ENCODE data around the gene SLC24A4. TPM values are rescaled to one million over a fixed set of nuclear protein-coding genes. Genes with fewer than 3 reads are reported as not detected.

Gene SLC24A4
- total RNA-seq, 1 donor from 2014 or later = not detected

DNA sequence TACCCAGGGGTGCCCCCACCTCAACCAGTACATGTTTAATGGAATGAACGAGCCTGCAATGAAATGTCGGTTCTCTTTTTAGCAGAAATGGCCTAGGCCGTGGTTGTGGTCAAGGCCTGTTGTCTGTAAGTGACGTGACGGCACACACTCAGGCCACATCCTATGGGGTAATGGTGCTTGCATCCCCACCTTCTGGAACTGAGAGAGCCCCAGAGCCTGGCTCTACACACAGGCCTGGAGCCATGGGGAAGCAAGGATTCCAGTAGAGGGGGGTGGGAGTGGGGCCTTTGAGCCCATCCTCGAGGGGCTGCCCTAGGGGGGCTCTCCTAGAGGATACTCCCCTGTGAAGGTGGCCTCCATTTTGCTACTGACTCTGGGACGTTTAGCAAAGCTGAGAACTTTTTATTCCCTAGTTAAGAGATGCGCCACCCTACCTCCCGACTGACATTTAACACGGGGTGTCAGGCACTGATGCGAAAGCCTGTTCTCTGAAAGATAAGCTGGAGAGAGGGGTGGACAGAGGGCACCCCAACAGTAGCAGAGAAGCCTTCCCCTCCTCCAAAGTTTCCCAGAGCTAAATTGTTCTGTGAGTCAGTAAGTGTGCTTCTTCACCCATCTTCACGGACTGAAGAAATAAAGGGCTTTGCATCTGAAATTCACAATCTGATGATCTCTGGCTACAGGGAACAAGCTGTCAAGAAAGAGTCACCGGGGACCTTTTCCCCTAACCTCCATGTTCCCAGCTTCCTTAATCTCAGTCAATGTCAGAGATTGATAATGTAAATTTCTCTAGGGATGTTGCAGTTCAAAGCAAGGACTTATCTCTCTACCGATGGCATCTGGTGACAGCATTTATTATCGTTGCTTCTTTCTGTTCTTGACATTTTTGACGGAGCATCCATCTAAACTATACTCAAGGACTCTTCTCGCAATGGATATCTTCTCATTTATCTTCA, 197.4 kb downstream of the SLC24A4 start:
- H3K27me3 ChIP-seq (ENCODE audit: control insufficient read depth, insufficient read depth, low read length) = no peaks in the 10 kb centered on the region
- DNase-seq (ENCODE audit: low read depth) = no peak
- TF ChIP-seq, protein P1, sequence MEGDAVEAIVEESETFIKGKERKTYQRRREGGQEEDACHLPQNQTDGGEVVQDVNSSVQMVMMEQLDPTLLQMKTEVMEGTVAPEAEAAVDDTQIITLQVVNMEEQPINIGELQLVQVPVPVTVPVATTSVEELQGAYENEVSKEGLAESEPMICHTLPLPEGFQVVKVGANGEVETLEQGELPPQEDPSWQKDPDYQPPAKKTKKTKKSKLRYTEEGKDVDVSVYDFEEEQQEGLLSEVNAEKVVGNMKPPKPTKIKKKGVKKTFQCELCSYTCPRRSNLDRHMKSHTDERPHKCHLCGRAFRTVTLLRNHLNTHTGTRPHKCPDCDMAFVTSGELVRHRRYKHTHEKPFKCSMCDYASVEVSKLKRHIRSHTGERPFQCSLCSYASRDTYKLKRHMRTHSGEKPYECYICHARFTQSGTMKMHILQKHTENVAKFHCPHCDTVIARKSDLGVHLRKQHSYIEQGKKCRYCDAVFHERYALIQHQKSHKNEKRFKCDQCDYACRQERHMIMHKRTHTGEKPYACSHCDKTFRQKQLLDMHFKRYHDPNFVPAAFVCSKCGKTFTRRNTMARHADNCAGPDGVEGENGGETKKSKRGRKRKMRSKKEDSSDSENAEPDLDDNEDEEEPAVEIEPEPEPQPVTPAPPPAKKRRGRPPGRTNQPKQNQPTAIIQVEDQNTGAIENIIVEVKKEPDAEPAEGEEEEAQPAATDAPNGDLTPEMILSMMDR (IDR thresholded peaks at IDR 0.05; ENCODE audit: insufficient read depth, low read length, severe bottlenecking) = no peak
- no peak overlapping the region for H3K4me3 ChIP-seq (ENCODE audit: low read depth, low read length)
- no peaks in the 10 kb centered on the region for H3K36me3 ChIP-seq (ENCODE audit: control insufficient read depth, insufficient read depth, low read length)
- FAIRE-seq = no peak

DNA sequence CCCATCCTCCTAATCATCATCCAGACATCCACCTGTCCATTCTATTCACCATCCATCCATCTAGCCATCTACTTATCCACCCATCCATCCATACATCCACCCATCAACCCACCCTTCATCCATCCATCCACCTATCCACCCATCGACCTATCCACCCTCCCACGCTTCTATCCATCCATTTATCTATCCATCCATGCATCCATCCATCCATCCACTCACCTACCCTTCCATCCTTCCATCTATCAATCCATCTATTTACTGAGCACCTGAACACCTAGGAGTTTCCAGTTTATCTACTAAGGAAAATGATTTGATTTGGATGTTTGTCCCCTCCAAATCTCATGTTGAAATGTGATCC, 198.1 kb downstream of the SLC24A4 start:
- FAIRE-seq = no peak
- H3K4me3 ChIP-seq (ENCODE audit: low read depth, low read length) = no peak overlapping the region
- TF ChIP-seq, protein P1 (IDR thresholded peaks at IDR 0.05; ENCODE audit: insufficient read depth, low read length, severe bottlenecking) = no peak

DNA sequence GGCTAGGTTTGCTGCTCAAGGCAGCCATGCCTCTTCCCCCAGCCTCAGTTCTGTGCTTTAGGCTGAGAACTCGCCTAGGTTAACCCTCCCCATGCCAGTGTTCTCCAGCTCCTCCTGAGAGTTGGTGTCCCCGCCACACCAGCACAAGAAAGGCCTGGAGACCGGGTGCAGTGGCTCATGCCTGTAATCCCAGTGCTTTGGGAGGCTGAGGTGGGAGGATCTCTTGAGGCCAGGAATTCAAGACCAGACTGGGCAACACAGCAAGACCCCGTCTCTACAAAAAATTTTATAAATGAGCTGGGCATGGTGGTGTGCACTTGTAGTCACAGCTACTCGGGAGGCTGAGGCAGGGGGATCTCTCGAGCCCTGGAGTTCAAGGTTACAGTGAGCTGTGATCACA, 200.8 kb downstream of the SLC24A4 start:
- Histone ChIP-seq H3K4me3 (ENCODE audit: low read depth, low read length) (no peak overlapping the region), H3K36me3 (ENCODE audit: control insufficient read depth, insufficient read depth, low read length) (no peaks in the 10 kb centered on the region), H3K27me3 (ENCODE audit: control insufficient read depth, insufficient read depth, low read length) (no peaks in the 10 kb centered on the region)
- TF ChIP-seq, protein P1 (IDR thresholded peaks at IDR 0.05; ENCODE audit: insufficient read depth, low read length, severe bottlenecking) = no peak
- FAIRE-seq = no peak
- no peak for DNase-seq (ENCODE audit: low read depth)

More for the DNA sequence above, 198.1 kb downstream of the SLC24A4 start:
- Histone ChIP-seq H3K27me3 (ENCODE audit: control insufficient read depth, insufficient read depth, low read length) (no peaks in the 10 kb centered on the region), H3K36me3 (ENCODE audit: control insufficient read depth, insufficient read depth, low read length) (no peaks in the 10 kb centered on the region)
- DNase-seq (ENCODE audit: low read depth) = no peak

DNA sequence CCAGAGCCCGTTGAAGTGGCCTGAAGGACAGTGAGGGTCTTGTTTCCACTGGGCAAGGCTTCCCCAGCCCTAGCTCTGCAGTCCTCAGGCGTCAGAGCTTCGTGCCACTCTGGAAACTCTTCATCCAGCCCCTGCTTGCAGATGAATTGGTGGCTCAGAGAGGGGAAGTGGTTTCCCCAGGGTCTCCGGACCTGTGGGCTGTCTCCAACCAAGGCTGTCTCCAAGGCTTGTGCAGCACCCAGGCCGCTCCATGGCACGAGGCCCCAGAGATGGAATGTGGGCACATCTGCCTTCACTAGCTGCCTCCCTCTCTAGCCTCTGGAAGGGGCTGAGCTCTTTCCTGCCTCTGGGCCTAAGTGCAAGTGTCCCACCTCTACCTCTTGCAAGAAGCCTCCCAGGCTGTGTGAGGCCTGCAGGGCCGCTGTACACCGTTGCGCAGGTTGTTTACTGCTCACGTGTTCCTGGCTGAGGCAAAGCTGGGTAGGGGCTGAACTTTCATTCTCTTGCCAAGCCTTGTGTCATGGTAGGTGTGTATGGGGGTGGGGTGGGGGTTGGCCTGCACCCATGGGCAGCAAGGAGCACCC, 201.7 kb downstream of the SLC24A4 start:
- no peaks in the 10 kb centered on the region for H3K36me3 ChIP-seq (ENCODE audit: control insufficient read depth, insufficient read depth, low read length)
- FAIRE-seq (no peak), DNase-seq (ENCODE audit: low read depth) (no peak)
- H3K27me3 ChIP-seq (ENCODE audit: control insufficient read depth, insufficient read depth, low read length) = no peaks in the 10 kb centered on the region
- TF ChIP-seq, protein P1 (IDR thresholded peaks at IDR 0.05; ENCODE audit: insufficient read depth, low read length, severe bottlenecking) = no peak
- no peak overlapping the region for H3K4me3 ChIP-seq (ENCODE audit: low read depth, low read length)

DNA sequence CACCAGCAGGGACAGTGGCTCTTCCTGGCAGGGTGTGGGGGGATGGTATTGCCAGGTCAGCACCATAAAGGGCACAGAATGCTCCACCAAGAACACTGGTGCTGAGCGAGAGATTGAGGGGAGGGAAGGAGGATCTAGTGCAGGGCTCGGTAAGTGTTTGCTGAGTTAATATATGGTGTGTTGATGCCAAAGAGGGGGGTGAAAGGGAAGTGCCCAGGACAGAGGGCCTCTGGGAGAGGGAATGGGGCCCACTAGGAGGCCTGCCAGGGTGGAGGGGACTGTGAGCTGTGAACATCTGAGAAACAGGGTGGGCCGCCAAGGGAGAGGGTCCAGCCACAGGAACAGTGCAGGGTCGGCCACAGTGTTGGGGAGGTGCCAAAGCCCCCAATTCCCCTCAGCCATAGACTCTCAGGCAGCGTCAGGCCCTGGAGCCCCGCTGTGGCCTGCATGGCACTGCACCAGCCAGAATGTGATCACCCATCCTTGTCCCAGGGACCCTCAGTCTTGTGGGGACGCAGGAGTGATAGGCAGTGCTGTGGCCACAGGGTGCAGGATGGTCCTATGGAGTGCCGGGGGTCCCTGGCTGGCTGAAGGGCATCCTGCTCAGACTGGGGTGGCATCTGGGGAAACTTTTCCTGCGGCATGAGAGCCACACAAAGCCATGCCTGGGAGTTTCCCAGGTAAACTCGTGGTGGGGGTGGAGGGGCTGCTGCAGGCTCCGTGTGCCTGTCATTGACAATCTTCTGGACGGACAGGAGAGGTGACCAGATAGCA, 202.5 kb downstream of the SLC24A4 start:
- Histone ChIP-seq H3K36me3 (ENCODE audit: control insufficient read depth, insufficient read depth, low read length) (no peaks in the 10 kb centered on the region), H3K27me3 (ENCODE audit: control insufficient read depth, insufficient read depth, low read length) (no peaks in the 10 kb centered on the region), H3K4me3 (ENCODE audit: low read depth, low read length) (no peak overlapping the region)
- no peak for FAIRE-seq
- DNase-seq (ENCODE audit: low read depth) = no peak
- TF ChIP-seq, protein P1 (IDR thresholded peaks at IDR 0.05; ENCODE audit: insufficient read depth, low read length, severe bottlenecking) = no peak

Measured in bronchial epithelial cell (primary cell).